CMK (cell line): ENCODE measurements around the gene ZNF230.

Source experiments
- DNase-seq: peaks from one replicate; pipeline ENCODE4 v3.0.0-alpha.2; 2010; ENCODE audit warnings: low read depth

The ZNF230 gene

DNA sequence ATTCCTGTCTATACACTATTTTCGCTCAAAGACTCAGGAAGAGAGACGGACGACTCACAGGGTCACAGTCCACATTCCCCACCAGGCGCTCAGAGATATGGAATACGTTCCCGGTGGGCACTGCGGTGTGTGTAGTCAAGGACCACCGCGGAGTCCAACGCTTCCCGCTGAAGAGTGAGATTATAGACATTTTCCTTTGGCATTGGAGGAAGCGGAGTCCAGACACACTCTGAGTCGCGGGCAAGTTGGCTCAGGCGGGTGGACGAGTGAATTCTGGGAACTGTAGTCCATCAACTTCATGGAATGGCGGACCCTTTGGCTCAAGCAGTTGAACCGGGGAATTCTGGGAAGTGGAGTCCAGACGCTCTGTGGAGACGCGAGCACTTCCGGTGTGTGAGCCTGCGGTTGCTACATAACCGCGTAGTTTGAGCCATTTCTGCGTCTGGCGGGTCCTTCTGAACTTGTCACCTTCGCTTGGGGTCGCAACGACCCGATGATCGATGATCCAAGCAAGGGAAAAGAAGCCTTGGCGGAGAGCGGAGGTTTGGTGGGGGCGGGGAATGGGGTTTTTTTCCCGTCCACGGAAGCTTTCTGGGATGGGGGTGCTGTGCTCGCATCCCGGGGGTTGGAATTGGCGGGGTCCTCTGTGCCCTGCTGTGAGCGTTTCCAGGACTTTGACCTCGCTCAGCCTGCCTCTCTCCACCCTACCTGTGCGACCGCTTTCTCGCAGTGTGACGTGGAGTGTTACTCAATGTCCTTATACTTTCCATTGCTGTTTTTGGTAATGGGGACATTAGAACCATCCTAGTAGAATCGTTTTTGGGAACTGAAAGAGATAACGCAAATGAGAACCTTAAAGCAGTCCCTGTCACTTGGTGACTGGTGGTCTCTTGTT is at the start of gene ZNF230:
TSS of gene ZNF230 (plus strand) at position 392 of the 895 bp plus-strand sequence. CDS start 4,122 bp downstream, outside the sequence.
- DNase-seq: peak; percentile 90

DNA sequence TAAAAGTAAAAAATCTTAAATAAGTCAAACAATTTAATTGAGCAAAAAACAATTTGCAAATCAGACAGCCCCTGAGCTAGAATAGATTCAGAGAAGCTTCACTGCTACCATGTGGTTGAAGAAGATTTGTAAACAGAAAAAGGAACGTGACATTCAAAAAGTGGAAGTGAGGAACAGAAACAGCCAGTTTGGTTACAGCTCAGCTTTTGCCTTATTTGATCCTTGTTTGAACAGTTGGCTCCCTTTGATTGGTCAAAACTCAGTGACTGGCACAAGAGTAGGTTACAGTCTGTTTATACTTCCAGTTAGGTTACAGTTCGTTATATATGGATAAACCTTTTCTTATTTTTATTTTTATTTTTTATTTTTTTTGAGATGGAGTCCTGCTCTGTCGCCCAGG is 45.9 kb upstream of the ZNF230 start:
- DNase-seq: no peak

- DNase-seq: no peak
These were observed 44.9 kb upstream of the ZNF230 start for GRCh38 chr19:43957891-43958290.

GRCh38 chr19:43960411-43960810 is 42.3 kb upstream of the ZNF230 start:
- DNase-seq: no peak

DNA sequence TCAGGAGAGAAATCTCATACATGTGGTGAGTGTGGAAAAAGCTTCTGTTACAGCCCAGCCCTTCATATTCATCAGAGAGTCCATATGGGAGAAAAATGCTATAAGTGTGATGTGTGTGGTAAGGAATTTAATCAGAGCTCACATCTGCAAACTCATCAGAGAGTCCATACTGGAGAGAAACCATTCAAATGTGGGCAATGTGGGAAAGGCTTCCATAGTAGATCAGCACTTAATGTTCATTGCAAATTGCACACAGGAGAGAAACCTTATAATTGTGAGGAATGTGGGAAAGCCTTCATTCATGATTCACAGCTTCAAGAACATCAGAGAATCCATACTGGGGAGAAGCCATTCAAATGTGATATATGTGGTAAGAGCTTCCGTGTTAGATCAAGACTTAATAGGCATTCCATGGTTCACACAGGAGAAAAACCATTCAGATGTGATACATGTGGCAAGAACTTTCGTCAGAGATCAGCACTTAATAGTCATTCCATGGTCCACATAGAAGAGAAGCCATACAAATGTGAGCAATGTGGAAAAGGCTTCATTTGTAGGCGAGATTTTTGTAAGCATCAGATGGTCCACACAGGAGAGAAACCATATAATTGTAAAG is 36.6 kb upstream of the ZNF230 start:
- DNase-seq: no peak

DNA sequence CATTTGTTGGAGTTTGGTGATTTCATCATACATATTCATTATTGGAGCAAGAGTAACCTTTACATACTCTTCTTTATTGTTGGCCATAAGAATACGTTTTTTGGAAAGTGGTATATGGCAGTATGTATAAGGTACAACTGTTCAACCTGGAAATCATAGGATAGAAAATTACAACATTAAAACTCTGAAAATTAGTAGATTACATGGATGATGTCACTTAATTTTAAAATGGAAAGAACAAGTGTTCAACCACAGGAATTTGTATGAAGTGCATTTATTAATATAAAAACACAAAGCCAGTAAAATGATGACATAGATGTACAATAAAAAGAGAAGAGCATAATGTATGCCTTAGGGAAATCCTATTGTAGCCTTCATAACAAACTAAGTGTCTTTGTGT is 26.0 kb upstream of the ZNF230 start:
- DNase-seq: no peak

DNA sequence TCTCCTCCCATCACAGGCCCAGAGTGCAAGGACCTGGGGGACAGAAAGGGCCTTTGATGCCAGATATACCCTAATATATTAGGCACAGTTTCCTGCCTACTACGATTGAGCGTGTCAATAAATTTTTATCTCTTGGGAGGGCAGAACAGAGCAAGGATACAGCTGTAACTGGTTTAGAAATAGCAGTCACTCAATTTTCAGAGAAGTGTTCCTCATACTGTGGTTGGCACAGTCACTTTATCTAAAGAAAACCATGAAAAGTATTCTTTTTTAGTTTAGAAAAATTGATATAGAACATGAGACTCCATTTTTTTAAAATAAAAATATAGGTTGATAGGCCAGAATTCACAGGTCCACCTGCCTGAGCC is 19.2 kb upstream of the ZNF230 start:
- no peak for DNase-seq

- peak; percentile 85 for DNase-seq
These were observed 18.7 kb upstream of the ZNF230 start, which contains the start of gene ZNF155 for GRCh38 chr19:43983912-43984686. TSS of gene ZNF155 (plus strand) at chr19:43984188. CDS start at chr19:43988544, 4,356 bp downstream.

DNA sequence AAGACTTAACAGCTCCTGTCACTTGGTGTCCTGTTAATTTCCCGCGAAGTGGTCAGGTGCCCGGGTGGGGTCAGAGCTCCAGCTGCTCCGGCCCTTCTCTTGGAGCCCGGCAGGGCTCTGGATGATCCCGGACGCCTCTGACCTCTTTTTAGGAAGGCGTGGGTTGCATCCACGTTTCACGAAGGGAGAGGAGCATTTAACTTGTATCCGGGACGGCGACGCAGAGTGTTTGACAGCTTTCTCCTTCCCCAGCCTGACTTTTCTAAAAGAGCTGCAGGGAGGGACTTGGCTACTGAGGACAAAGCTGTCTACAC is 18.1 kb upstream of the ZNF230 start:
- no peak for DNase-seq

DNA sequence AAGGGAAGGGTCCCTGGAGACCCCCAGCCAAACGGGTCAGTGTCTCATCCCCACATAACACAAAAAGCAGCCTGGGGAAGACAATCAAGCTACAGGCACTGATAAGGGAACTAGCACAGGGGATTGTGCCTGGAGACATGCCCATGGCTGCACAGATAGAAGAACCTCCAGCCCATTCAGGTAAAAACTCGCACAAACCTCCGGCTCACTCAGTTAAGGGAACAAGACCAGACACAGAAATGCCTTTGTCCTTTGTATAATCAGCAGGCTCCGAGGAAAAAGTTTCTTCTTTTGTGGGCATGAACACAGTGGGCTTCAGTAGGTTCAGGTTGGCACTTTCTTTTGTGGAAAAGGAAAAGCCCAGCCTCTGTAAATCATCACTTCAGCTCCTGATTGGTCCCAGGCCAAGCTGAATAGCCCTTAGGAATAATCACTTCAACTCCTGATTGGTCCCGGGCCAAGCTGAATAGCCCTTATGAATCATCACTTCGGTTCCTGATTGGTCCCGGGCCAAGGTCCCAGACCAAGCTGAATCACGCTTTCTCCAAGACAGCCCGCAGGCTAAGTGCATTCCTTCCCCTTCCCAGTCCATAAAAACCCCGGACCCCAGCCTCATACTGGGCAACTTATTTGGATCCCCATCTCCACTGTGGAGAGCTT is 5.0 kb upstream of the ZNF230 start:
- DNase-seq: no peak

DNA sequence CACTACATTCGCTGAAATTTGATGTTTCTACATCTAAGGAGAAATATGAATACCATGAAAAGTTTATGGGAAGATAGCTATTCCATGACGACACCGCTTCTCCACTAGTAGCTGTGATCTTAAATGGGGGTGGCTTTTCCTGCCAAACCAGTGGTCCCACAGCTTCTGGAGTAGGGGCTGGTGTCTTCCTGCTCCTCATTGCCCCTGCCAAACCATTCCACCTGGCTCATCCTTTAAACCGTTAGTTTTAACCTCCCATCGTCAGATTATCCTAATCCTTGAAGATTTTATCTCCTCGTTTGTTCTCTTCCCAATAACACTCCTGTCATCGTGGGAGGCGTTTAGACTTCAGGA is 568 bp upstream of the ZNF230 start:
- no peak for DNase-seq

GRCh38 chr19:44003461-44004009 is 778 bp downstream of the ZNF230 start:
- DNase-seq: no peak

GRCh38 chr19:44005973-44006372 is 3.2 kb downstream of the ZNF230 start:
- no peak for DNase-seq

GRCh38 chr19:44007473-44007872 is 4.7 kb downstream of the ZNF230 start:
- no peak for DNase-seq

GRCh38 chr19:44010468-44010867 is 7.7 kb downstream of the ZNF230 start:
- DNase-seq: no peak

GRCh38 chr19:44019498-44019897 is 16.7 kb downstream of the ZNF230 start:
- DNase-seq: no peak

- no peak for DNase-seq
These were observed 18.5 kb downstream of the ZNF230 start for GRCh38 chr19:44021221-44021620.

DNA sequence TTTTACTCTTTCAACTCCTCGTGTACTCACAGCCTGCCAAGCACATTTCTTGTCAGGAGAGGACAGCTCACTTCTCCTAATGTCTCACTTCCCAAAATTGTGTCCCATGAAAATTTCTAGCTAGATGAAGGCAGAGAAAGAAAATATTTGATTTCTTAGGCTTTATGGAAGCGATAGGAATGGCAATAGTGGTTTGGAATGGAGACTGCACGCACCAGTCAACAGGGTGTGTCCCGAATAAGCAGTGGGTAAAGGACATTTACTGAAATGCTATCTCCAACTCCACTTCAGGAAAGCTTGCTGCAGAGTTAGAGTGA is 22.1 kb downstream of the ZNF230 start:
- no peak for DNase-seq

DNA sequence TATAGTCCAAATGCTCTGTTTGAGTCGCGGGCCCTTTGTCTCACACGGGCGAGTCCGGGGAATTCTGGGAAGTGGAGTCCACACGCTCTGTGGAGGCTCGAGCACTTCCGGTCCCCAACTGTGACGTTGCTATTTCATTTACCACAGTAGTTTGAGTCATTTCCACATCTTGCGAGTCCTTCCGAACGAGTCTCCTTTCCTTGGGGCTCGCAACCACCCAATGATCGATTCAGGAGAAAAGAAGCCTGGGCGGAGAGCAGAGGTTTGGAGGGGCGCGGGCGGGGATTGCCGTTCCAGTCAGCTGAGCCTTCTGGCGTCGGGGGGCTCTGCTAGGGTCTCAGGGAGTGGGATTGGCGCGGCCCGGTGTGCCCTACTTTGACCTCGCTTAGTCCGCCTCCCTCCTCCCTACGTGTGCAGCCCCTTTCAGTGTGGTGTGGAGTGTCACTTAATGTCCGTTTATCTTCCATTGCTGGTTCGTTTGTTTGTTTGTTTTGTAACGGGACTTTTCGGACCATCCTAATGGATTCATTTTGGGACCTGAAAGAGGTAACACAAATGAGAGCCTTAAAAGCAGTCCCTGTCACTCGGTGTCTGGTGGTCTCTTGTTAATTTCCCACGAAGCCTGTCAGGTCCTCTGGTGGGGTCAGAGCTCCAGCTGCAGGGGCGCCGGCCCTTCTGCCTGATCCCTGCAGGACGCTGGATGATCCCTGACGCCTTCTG is 22.6 kb downstream of the ZNF230 start, which contains the start of gene ZNF222:
TSS of gene ZNF222 (plus strand) at position 163 of the 720 bp plus-strand sequence. CDS start at position 221, 58 bp downstream.
- peak; percentile 54 for DNase-seq

DNA sequence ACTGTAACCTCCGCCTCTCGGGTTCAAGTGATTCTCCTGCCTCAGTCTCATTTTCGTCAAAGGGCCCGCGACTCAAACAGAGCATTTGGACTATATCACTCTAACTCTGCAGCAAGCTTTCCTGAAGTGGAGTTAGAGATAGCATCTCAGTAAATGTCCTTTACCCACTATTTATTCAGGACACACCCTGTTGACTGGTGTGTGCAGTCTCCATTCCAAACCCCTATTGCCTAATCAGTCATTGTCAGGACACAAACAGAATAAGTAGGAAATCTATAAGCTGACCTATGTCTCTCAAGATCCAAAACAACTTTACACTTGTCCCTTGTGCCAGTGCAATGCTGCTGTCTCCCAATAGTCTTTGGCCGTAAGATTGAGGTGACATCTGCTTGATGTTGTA is 23.9 kb downstream of the ZNF230 start:
- no peak for DNase-seq

DNA sequence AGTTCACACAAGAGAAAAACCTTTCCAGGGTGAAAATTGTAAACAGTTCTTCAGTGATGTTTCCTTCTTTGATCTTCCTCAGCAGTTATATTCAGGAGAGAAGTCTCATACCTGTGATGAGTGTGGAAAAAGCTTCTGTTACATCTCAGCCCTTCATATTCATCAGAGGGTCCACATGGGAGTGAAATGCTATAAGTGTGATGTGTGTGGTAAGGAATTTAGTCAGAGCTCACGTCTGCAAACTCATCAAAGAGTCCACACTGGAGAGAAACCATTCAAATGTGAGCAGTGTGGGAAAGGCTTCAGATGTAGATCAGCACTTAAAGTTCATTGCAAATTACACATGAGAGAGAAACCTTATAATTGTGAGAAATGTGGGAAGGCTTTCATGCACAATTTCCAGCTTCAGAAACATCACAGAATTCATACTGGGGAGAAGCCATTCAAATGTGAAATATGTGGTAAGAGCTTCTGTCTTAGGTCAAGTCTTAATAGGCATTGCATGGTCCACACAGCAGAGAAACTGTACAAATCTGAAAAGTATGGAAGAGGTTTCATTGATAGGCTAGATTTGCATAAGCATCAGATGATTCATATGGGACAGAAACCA is 29.3 kb downstream of the ZNF230 start:
- DNase-seq: no peak
